A549 (cell line): ENCODE results near the gene DNAJC15.

Source experiments
- CTCF ChIP-seq: fragments of >200 bp; sonication (Bioruptor Twin); formaldehyde crosslinking; IDR thresholded peaks from 3 replicates; pipeline ENCODE4 v1.5.1; 2016
- EHF ChIP-seq: fragments of 250-450 bp; sonication (Bioruptor Pico); IDR thresholded peaks from 2 replicates; pipeline ENCODE4 v1.5.0; 2020; ENCODE audit warnings: mild to moderate bottlenecking
- EP300 ChIP-seq, 2 experiments: fragments of >200 bp; sonication (Bioruptor Twin); formaldehyde crosslinking; IDR thresholded peaks; 2 replicates in 1 of 2; 3 replicates in 1 of 2; pipeline ENCODE4 v1.6.1; 2016 to 2017
- POLR2A ChIP-seq: IDR thresholded peaks from 2 replicates; pipeline ENCODE4 v1.6.1; 2012; ENCODE audit warnings: mild to moderate bottlenecking, low read length
- REST ChIP-seq: fragments of 200-600 bp; sonication (generic); IDR thresholded peaks from 2 replicates; pipeline ENCODE4 v1.6.1; 2016; ENCODE audit warnings: antibody characterized with exemption, mild to moderate bottlenecking, moderate library complexity
- TF ChIP-seq, protein P1 (sequence below): IDR thresholded peaks from 2 replicates; pipeline ENCODE4 v1.6.1; 2012

DNA sequence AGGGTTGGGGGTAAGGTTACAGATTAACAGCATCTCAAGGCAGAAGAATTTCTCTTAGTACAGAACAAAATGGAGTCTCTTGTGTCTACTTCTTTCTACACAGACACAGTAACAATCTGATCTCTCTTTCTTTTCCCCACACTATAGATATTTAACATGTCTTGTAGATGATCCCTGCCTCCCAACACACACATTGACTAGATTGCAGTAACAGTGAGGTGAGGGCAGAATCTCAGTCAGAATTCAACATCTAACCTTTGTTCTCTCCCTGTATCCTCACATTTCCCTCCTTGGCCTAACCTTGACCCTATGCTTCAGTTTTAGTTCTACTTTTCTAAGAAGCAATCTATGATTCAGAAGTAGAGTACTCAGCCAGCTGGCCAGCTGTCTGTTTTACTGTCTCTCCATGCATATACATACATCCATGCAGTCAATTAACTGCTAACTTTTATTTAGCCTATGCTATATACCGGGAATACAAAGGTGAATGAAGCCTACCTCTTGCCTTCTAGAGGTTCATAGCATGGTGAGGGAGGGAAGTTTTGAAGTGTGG, 18.1 kb downstream of the DNAJC15 start:
- TF ChIP-seq REST = no peak
- no peak for TF ChIP-seq CTCF
- TF ChIP-seq EHF = no peak
- TF ChIP-seq EP300 (IDR thresholded peaks at IDR 0.05) = no peak
- TF ChIP-seq POLR2A = no peak
- TF ChIP-seq, protein P1, sequence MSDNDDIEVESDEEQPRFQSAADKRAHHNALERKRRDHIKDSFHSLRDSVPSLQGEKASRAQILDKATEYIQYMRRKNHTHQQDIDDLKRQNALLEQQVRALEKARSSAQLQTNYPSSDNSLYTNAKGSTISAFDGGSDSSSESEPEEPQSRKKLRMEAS = no peak
